GM21360 (cell line): ENCODE data around the gene TMEM39A.

Experiments
- ATAC-seq: cut with Tn5 transposase; IDR thresholded peaks from one replicate; pipeline ENCODE4 v1.9.1; 2021; ENCODE audit warnings: mild to moderate bottlenecking, moderate library complexity; ENCODE audit not compliant: unreplicated experiment

Gene TMEM39A

DNA sequence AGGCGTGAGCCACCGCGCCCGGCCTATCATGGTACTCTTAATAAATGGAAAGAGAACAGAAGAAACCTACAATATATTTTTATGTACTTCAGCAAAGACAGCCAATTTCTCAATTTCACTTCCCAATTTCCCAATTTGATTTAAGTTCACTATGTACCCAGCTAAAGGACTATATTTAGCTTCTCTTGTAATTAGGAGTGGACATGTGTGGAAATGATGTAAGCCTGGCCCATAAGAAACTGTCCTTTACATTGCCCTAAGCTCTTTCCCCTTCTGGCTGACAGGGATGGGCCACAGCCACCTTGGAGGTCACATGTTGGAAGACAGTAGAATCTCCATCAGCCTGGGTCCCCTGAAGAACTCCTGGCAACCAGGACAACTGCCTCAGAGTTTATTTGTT, 6.2 kb downstream of the TMEM39A start:
- no peak for ATAC-seq

GRCh38 chr3:119456469-119456868, 6.9 kb downstream of the TMEM39A start:
- ATAC-seq = no peak

DNA sequence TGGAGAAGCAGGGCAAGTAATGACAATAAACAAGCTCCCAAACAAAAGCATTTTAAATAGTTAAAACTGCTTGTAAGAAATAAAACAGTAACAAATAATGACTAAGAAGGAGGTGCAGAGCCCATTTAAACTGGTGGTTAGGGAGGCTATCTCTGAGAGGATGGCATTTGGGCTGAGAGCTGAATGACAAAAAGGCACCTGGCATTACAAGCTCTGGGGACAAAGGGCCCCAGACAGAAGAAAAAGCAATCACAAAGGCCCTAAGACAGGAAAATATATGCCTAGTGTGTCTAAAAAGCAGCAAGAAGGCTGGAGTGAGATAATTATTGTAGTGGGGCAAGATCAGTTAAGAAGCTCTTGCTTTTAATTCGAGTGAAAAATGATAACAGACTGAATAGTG, 9.6 kb downstream of the TMEM39A start:
- ATAC-seq = no peak

DNA sequence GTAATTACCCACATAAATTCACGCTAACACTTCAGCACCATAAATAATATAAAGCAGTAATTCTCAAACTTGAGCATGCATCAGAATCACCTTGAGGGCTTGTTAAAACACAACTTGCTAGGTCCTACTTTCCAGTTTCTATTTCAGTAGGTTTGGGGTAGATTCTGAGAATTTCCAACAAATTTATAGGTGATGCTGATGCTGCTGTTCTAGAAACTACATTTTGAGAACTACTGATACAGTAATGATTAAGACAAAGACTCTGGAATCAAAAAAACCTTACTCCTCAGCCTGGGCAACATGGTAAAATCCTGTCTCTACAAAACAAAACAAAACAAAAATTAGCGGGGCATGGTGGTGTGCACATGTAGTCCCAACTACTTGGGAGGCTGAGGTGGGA, 18.8 kb downstream of the TMEM39A start:
- ATAC-seq = no peak

GRCh38 chr3:119443179-119443578, 20.2 kb downstream of the TMEM39A start:
- ATAC-seq = no peak

GRCh38 chr3:119437691-119438258, 25.6 kb downstream of the TMEM39A start:
- ATAC-seq = no peak

DNA sequence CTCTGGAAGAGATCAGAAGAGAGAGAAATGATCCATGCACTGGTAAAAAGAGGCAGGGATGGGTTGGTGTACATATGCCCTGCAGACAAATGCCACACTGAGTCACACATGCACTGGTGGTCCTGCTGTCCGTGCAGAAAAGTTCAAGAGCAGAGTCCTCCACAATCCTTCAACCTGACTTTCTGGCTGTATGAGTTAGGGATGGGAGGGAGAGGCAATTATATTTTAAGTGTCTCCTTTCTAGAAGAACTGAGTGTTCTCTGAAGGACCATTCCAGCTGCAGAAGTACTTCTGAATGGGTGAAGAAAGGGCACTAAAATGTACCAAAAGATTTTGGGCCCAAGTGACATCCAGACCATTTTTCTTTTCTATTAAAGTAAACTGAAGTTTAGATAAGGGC, 26.4 kb downstream of the TMEM39A start:
- no peak for ATAC-seq

DNA sequence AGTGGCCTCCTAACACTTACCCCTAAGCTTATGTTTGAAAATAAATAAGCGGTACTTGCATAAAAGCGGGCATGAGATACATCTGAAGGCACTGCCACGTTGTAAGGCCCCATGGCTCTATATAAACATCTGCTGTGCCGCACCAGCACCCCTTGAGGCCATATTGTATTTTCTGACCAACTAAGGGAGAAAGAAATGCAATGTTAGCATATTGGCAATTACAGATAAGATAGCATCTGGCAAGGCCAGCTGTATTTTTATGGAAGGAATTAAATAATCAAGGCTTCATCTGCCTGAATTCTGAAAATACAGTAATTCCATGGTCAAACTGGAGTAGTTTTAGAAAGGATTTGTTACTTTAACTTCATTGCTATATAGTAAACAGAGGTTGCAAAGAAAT, 28.7 kb downstream of the TMEM39A start:
- ATAC-seq = no peak

DNA sequence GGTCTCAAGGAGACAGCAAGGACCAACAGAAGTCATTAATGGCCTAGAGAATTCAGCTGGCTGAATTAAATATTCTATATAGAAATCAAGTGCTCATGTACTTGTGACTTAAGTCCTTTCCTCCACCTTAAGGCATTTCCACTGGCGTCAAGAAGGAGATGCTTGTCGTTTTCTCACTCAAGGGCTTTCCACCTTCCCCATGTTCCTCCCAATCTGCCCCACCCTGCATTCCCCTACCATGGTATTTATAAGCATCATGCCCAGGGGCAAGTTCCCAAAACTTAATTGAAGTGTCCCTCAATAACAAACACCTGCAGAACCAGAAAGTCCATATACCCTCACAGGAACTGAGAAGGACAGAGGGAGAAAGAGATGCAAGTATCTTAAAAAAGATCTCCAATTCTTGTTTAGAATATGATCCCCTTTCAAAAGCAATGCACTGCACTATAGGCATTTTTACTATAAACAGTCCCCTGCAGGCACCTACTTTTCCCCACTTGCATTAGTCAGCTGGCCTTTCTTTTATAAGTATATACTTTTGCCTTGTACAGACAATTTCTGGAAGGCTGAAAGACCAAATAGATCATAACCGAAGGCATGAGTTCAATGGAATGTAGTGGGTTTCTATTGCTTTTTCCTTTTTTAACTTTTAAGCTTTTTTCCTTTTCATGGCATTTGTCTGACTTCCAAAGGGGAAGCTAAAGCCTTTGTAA, 29.6 kb downstream of the TMEM39A start:
- no peak for ATAC-seq

DNA sequence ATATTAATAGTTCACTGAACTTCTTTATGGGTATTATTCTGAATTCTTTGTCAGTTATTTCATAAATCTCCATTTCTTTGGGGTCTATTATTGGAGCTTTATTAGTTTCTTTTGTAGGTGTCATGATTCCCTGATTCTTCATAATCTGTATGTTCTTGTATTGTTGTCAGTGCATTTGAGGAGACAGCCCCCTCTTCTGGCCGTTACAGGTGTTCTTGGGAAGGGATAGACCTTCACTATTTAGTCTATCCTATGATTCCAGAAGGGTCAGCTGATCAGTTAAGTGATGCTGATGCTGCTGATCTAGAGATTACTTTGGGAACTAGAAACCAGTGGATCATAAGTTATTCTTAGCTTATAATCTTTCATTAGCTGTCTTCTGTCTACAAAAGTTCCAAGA, 34.9 kb downstream of the TMEM39A start:
- ATAC-seq = no peak

DNA sequence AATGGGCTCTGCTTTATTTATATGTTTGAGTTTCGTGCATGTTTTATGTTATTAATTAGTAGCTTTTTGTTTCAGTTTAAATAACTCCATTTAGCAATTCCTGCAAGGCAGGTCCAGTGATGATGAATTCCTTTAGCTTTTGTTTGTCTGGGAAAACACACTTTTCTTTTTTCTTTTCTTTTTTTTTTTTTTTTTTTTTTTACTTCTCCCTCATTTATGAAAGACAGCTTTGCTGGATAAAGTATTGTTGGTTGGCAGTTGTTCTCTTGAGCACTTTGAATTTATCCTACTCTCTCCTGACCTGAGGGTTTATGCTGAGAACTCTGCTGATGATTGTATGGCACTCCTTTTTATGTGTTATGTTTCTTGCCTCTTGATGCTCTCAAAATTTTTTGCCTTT, 35.7 kb downstream of the TMEM39A start:
- ATAC-seq = no peak

- ATAC-seq = no peak
Measured at GRCh38 chr3:119420196-119420595, 43.2 kb downstream of the TMEM39A start.

GRCh38 chr3:119418641-119419040, 44.8 kb downstream of the TMEM39A start:
- ATAC-seq = no peak

DNA sequence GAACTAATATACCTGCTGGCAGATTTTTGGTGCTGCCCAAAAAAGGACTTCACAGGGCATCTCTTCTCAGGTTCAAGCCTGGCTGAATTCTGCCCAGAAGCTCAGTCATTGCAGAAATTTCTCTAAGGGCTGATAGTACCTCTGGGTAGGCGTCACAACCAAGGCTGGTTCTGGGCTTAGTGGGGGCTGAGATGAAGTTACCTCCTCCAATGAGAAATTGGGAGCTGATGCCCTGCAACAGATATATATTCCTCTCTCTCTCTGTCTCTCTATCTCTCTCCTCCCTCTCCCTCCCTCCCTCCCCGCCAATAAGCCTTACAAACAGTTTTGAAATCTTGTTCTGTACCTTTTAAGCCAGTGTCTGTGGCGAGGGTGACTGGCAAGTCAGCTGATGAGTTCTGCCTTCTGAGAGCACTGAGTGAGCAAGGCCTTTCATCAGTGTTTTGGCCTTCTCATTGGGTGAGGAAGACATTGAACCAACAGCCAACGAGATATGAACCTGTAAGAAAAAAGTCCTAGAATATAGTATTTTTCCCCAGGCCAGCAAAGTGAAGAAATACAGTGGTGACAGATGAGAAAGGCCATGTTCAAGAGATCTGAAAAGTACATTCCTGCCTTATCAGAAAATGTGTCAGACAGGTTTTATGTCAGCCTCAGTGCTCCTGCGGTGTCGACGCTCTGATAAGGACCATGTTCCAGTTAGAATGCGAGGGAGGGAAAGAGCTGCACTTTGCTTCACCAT, 45.5 kb downstream of the TMEM39A start:
- ATAC-seq = no peak

GRCh38 chr3:119416873-119417272, 46.5 kb downstream of the TMEM39A start:
- no peak for ATAC-seq

DNA sequence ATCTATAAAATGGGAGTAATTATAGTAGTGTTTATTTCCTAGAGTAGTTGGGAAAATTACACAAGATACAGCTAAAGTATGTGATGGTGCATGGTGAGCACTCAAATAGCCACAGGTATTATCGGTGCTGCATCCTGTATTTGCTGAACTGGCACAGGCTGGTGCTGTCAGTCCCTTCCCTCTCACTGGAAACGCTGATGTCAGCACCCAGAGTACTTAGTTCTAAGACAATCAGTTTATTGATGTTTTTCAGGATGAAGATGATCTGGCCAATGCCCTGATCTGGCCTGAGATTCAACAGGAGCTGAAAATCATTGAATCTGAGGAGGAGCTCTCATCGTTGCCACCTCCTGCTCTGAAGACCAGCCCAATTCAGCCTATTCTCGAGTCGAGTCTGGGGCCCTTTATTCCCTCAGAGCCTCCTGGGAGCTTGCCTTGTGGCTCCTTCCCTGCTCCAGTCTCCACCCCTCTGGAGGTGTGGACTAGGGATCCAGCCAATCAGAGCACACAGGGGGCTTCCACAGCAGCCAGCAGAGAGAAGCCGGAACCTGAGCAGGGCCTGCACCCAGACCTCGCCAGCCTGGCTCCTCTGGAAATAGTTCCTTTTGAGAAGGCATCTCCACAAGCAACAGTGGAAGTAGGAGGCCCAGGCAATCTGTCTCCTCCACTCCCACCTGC, 49.7 kb downstream of the TMEM39A start:
- no peak for ATAC-seq

GRCh38 chr3:119409844-119410243, 53.6 kb downstream of the TMEM39A start:
- ATAC-seq = no peak

DNA sequence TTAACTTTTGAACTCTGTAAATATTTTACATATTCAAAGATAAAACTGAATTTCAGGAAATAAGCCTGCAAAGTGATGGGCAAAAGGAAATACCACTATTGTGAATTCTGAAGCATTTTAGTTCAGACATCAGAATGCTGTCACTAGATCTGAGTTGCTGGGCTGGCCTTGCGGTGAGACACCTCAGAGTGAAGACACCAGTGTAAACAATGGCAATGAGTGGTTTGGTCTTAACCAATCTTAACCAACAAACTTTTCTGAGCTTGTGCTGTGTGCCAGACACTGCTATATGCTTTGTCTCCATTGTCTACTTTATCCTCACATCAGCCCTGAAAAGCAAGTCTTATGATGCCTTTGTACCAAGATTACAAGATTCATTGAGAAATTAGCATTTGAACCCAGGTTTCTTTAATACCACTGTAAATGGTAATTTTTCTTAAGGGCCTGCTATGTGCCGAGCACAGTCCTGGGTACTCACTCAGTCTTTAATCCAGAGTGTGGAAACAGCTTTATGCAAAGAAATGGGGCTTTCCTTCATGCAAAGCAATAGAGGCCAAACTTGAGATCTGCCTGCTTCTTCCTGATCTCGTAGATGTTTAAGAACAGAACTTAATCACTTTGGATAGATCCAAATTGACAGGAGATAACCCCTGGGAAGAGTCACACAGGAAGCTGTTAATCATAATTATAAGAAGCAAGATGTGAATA, 55.0 kb downstream of the TMEM39A start:
- ATAC-seq = no peak

DNA sequence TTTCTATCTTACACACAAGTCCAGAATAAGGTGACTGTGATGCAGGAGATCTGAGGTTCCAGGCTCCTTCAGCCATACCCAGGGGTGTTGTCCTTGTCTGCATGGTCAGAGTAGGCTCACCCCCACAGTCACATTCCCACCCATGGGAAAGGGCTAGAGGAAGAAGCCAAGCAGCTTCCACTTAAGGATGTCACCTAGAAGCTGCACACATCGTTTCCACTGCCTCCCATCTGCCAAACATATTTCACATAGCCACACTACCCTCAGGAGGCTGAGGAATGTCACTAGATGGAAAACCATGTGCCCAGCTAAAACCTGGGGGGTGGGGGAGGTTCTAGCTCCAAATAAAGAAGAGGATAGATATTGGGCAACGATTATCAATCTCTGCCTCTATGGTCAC, 58.1 kb downstream of the TMEM39A start:
- no peak for ATAC-seq

GRCh38 chr3:119403201-119403600, 60.2 kb downstream of the TMEM39A start:
- no peak for ATAC-seq

DNA sequence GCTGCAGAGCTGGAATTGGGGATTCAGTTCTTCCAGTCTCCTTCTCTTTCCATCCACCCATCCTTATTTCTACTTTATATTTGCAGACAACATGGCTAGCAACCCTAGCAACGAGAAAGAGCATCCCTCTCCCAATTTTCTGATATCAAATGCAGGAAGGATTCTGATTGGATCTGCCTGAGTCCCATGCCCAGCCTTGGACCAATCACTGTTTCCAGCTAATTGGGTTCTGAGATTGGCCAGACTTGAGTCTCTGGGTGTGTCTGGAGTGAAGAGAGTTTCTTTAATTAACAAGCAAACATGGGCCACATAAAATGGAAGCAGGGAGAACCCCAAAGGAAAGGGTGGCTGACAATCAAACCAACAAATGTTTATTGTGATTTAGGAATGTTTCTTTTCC, 60.6 kb downstream of the TMEM39A start:
- ATAC-seq = no peak
